Kidney glomerular epithelial cell (primary cell): ENCODE measurements around the gene THBD.
"Not testable (repeated sequence)": the region's sequence is repeated elsewhere in the genome, so short reads cannot be mapped to it uniquely, and the experiment has no call there.

Experiments
- DNase-seq: peaks from one replicate; lab custom pipeline; 2025; lab: John Stamatoyannopoulos, UW

THBD gene

DNA sequence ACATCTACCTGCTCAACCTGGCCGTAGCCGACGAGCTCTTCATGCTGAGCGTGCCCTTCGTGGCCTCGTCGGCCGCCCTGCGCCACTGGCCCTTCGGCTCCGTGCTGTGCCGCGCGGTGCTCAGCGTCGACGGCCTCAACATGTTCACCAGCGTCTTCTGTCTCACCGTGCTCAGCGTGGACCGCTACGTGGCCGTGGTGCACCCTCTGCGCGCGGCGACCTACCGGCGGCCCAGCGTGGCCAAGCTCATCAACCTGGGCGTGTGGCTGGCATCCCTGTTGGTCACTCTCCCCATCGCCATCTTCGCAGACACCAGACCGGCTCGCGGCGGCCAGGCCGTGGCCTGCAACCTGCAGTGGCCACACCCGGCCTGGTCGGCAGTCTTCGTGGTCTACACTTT is 13.7 kb downstream of the THBD start:
- no peak for DNase-seq

- no peak for DNase-seq
These were observed 14.5 kb downstream of the THBD start, which contains the start of gene SSTR4 for GRCh38 chr20:23034721-23035671. Gene SSTR4, plus strand, starts transcription at chr20:23035312. Its CDS starts 172 bp downstream, at chr20:23035484.

DNA sequence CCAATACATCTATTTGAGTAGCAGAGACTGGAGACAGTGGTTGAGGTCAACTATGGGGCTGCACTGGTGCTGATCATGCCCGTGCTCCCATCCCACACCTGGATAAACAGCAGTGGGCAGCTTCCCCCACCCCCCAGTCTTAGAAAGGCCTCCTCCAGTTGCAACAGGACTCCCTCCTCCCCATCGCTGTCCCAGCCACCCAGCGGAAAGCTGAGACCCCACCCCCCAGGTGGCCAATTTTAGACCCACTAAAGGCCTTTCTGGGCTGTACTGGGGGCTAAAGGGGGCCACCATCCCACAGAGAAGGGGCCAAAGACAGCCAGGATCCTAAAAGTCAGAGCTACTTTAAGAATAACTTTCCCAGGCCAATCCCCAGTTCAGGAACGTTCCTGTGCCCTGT is 15.6 kb downstream of the THBD start:
- no peak for DNase-seq

GRCh38 chr20:23032750-23033078 is 16.8 kb downstream of the THBD start:
- DNase-seq: no peak

DNA sequence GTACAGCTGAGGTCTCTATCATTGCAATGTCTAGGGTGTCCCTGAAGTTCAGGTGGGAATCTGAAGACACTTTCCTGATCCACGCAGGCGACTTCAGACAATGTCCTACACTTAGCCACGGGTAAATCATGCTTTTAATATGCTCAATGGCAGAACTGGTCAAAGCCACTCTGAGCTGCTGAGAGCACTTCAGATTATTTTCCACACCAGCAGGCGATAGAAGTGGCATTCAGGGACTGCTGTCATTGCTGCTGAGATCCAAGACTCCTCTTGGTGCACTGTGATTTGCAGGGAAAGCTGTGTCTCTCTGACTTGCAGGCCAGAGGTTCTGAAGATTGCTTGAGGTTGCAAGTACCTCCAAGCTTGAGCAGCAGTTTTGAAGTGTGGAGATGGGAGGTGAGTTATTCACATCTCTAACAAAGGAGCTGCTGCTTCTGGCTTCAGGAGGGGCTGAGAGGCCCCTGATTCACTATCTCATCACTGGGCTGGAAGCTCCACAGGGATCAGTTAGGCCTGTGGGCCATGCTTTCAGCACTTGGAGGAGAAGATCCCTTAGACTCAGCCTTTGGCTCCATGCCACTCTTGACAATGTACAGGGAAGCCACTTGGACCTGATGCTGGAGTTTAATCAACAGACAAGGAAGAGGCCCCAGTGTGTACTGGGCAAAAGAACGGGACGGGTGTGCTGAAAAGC is 17.3 kb downstream of the THBD start:
- no peak for DNase-seq

DNA sequence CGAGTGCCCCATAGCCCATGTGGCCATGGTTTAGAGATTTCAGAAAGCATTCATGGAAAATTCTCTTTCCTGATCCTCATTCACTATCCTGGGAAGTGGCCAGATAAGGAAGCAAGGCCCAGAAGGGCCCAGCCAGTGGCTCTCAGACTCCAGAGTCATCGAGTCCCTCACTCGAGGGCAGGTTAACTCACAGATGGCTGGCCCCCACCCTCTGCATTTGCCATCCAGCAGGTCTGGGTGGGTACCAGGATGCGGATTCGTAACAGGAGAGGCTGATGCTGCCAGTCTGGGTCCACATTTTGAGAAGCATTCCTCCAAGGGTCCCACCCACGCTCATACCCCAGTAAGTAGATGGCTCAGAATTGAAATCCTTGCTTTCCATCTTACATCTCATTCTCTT is 18.1 kb downstream of the THBD start:
- DNase-seq: no peak

DNA sequence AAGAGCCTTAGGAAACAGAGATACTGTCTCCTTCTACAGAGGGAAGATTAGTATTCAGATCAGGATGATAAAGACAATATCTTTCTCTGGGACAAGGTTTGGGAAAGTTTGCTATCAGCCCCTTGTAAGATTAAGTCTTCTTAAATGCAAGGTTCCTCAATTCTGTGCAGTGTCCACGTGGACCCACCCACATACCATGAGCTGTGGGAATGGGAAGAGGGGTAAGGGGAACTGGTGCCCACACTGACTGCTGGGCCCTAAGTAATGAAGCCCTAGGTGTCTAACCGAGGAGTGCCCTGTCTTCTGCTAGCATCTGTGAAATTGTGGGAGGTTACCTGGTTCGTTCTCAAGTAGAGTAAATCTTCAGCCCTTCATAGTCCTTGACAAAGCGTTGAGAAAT is 20.1 kb downstream of the THBD start:
- no peak for DNase-seq

GRCh38 chr20:23028392-23028791 is 21.1 kb downstream of the THBD start:
- no peak for DNase-seq

DNA sequence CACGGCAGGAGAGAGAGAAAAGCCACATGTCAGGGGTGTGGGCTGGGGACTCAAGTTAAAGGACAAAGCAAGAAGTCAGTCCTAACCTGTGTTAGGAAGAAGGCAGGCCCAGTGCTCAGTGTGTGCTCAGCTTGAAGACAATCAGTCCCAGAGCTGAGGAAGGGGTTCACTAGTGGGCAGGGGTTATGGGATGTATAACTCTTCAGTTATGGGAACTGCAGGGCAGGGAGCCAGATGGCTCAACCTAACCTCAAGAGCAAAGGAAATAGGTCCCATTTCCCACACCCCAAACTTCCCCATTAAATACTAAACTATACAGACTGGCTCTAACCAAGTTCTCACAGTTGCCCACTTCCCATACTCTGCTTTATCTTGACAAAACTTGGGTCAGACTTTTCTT is 21.8 kb downstream of the THBD start:
- DNase-seq: no peak

DNA sequence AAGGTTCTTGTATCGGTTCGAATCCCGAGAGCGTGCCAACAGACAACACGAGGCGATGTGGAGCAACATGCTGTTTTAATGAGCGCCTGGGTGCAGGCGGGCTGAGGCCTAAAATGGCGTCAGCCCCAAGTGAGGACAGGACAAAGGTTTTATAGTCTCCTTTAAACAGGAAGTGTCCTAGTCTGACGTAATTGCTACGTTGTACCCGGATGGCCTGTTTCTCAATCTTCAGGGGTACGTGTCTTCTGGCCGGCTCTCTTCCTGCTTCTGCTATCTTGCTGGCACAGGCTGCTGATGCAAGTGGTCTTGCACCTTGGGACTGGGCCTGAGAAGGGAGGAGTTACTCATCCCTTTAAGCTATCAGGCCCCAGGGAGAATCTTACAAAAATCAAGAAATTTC is 24.0 kb downstream of the THBD start:
- DNase-seq: not testable (repeated sequence)

DNA sequence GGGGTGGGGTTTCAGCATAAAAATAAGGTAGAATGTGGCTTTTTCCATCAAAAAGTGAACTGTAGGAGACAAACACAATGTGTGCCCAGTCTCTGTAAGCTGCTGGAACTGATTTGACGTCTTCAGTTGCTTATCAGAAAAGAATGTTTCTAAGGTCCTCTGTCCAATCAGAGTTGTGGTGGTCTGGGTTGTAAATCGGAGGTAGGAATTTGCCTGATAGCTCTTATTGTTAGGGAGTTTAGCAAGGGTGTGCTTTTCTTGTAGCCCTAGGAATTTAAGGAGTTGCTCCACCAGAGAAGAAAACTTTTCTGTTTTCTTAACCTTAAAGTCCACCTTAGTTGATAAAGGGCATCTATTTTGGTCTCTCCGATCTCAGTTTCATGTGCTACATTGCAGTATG is 24.8 kb downstream of the THBD start:
- peak; percentile 36 for DNase-seq

GRCh38 chr20:23023621-23024177 is 25.8 kb downstream of the THBD start:
- no peak for DNase-seq

DNA sequence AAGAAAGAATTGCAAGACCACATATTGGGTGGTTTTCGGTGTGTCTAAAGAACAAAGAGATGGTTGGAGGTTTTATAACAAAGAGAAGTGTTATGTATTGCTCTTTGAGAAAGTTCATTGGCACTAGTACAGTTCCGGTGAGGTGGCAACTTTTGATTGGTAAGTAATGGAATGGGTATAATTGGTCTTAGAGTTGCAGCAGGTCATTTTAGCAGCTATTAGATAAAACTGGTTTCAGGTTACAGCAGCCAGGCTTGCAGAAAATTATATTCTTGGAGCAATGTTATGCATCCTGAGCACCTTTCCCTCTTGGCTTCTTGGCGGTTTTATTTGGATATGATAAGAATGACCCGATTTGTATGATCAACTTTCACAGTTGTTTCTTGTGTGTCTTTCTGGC is 26.6 kb downstream of the THBD start:
- no peak for DNase-seq

DNA sequence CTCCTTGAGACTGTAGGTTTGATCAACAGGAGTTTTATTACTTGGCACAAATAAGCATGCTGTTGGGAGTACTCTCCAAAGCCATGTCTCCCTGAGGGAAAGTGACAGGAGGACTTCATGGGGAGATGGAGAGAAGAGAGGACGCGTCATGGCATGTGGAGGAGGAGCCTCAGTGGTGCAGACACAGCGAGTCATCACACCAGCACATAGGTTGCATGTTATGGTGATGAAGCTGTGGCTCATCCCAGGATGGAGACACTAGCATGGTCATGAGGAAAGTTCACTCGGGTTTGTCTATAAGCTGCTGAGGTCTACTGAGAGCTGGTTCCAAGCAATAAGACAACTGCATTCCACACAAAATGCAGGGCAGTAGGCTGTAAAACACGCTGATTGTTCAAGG is 27.5 kb downstream of the THBD start:
- DNase-seq: no peak

DNA sequence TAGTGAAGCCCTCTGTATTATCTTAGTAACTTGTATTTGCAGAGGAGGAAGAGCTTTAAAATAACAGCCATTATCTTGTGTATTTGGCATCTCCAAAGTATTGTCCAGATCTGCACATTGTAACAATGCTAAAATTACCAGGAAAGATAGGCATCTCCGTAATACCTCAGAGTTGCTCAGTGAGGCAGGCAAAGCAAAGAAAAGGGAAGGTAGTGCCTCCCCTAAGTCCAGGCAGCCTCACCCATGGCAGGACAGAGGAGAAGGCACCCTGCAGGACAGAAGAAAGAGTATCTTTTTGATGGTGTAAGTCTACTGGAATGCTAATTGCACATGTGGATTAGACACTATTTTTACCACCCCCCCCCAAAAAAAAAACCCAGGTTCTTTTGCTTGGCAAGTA is 27.9 kb downstream of the THBD start:
- DNase-seq: no peak

DNA sequence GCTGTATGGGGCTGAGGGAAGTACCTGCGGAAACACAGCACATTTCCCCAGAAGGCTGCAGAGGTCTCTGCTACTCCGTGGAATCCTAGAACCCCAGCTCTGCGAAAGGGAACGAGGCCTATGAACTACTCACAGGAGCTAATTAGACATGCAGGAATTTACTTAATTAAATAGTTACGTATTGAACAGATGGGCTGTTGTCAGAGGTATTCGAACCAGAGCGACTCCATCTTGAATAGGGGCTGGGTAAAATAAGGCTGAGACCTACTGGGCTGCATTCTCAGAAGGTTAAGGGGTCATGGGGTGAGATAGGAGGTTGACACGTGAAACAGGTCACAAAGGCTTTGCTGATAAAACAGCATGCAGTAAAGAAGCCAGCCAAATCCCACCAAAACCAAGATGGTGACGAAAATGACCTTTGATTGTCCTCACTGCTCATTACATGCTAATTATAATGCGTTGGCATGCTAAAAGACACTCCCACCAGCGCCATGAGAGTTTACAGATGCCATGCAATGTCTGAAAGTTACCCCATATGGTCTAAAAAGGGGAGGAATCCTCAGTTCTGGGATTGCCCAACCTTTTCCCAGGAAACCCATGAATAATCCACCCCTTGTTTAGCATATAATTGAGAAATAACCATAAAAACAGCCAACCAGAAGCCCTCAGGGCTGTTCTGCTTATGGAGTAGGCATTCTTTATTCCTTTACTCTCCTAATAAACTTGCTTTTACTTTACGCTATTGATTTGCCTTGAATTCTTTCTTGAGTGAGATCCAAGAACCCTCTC is 29.0 kb downstream of the THBD start:
- no peak for DNase-seq

GRCh38 chr20:23019403-23019802 is 30.1 kb downstream of the THBD start:
- DNase-seq: no peak

- no peak for DNase-seq
These were observed 30.5 kb downstream of the THBD start for GRCh38 chr20:23018941-23019340.

DNA sequence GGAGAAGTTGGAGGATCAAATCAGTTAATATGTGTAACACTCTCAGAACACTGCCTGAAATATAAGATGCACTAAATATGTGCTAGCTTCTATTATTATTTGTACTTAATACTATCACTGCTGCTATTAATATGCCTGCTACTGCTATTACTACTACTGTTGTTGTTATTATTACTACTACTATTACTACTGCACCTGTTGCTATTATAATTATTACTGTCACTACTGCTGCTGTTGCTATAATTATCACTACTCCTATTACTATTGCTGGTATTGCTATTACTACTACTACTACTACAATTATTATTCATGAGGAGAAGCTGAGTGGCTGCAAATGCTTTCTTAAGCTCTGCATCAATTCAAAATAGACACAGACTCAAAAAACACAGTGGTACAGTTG is 31.0 kb downstream of the THBD start:
- no peak for DNase-seq

DNA sequence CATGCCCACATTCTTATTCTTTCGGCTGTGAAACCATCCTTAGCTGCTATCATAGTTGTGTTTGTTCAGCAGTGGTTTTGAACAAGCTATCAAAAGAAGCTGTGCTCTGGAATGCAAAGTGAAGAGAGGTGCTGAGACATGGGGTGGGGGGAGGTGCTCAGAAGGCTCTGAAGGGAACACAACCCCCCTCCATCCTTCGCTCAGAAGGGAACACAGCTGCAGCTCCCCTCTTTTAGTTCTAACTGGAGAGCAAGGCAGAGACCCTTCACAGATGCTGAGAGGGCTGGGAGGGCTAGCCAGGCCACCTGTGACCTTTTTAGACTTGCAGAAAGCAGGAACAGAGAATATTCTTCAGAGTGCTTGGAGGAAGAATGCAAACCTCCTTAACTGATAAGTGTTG is 32.0 kb downstream of the THBD start:
- no peak for DNase-seq

GRCh38 chr20:23013429-23013828 is 36.0 kb downstream of the THBD start:
- DNase-seq: no peak

DNA sequence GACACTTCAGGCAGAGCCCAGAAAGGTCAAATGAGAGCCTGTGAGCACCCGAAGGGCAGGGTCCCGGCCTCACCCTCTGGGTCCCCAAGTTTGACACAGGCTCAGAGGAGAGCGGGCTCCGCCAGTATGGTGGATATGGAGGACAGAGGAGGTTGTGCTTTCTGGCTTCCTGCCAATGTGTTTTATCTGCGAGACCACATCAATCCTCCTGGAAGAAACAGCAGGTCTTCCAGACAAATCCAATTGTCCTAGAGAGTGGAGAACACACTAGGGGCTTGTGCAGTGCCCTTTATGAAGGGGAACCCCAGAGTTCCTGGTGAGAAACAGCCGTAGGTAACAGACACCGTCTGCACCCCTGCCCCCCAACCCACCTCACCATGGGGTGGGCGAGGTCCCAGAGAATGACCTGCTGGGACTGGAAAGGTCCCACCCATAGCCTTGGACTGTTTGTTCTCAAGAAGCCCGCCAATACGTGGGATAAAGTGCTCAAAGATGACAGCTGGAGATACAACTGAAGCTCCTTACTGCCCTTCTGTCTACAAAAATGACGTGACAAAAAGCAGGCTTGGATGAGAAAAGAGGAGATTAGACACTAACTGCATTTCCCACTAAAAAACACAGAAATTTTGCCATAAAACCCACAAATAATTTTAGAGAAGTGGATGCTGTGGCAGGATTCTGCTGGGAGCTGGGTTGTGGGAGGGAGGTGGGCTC is 38.3 kb downstream of the THBD start:
- no peak for DNase-seq
